Ovary (tissue), 9 donors: ENCODE results near the gene DAAM2. TPM values are rescaled to one million over a fixed set of nuclear protein-coding genes. Genes with fewer than 3 reads are reported as not detected.

ENCODE experiments used
- DNase-seq, 5 donors: peaks; one replicate each; pipeline ENCODE4 v3.0.0-alpha.2; 2019 to 2020
- H3K27ac ChIP-seq, 2 donors: fragments of 200-600 bp; one replicate each; pipeline versions ENCODE4 v1.5.1 to v1.8.0; 2019 to 2022
- H3K27me3 ChIP-seq: fragments of 200-600 bp; one replicate; pipeline ENCODE4 v1.8.0; 2022
- H3K36me3 ChIP-seq: fragments of 200-600 bp; sonication (generic); one replicate; pipeline ENCODE4 v1.5.1; 2019
- H3K4me1 ChIP-seq: one replicate; pipeline ENCODE4 v1.8.1; 2013; ENCODE audit warnings: mild to moderate bottlenecking, moderate library complexity; ENCODE audit not compliant: insufficient read depth
- H3K4me3 ChIP-seq: fragments of 200-600 bp; sonication (generic); one replicate; pipeline ENCODE4 v1.5.1; 2017
- H3K9me3 ChIP-seq, 2 donors: fragments of 200-600 bp in 1 of 2; sonication (generic) in 1 of 2; one replicate each; pipeline versions ENCODE4 v1.5.1 to v1.8.1; 2013 to 2019; ENCODE audit warnings: mild to moderate bottlenecking in 1 of 2, moderate library complexity in 1 of 2
- EP300 ChIP-seq: sonication (generic); formaldehyde crosslinking; IDR thresholded peaks from one replicate; pipeline ENCODE4 v1.6.1; 2017; ENCODE audit warnings: antibody characterized with exemption
- POLR2A ChIP-seq: fragments of 450-650 bp; IDR thresholded peaks from one replicate; pipeline ENCODE4 v1.6.1; 2017; ENCODE audit warnings: antibody characterized with exemption, mild to moderate bottlenecking, moderate library complexity
- WGBS, 3 donors: extraction: QIAGEN DNeasy Blood & Tissue Kit in 1 of 3; methylation state at CpG; one replicate each; pipeline versions ENCODE4 v1.1.5 to v1.1.7; 2013 to 2017; 5-methylcytosine and 5-hydroxymethylcytosine counted together
- intact Hi-C, 4 donors: fragments of 100-400 bp; cut with DNase I; formaldehyde crosslinking; loops; one replicate each; pipeline versions ENCODE4 v1.11.0 to v1.15.1; 2022 to 2023
- polyA plus RNA-seq, 2 donors: library from polyadenylated mRNA; stranded (reverse); fragments of 200-250 nt in 1 of 2; fragments of 350-450 nt in 1 of 2; fragmentation: Illumina TruSeq in 1 of 2; extraction: RNeasy Lipid Tissue Mini Kit (QIAGEN cat#74804) in 1 of 2; gene quantifications; one replicate each; pipeline ENCODE4 v1.2.3, GENCODE V29; 2013 to 2014
- total RNA-seq, 7 donors: library from RNA; depleted of rRNA in 2 of 7; stranded (reverse); fragments of >200 nt in 2 of 7; fragmentation: NEBNext Ultra II Directional in 3 of 7; extraction: Animal tissue kit (Norgen Biotek cat#: 25700) in 3 of 7; gene quantifications; one replicate each; pipeline versions ENCODE4 v1.1.0 to v1.2.4, GENCODE V29; 2016 to 2023
- TF ChIP-seq, protein P1 (sequence below), 3 donors: fragments of 450-650 bp in 2 of 3; fragments of 200-600 bp in 1 of 3; IDR thresholded peaks; one replicate each; pipeline versions ENCODE4 v1.5.1 to v1.8.0; 2016 to 2022; ENCODE audit warnings: antibody characterized with exemption in 3 of 3, mild to moderate bottlenecking in 1 of 3
- donor health status: DM: no; HTN: no; CAD: no; lungs with moderate emphysema.
- donor health status: DM: no; HTN: no; CAD: no.
- donor health status: Bipolar disorder and iron deficiency.
- donor health status: DM: yes; HTN: yes; CAD: no.
- donor health status: DM: no; HTN: no; CAD: no.
- donor health status: DM: yes; HTN: yes; CAD: no.

Gene DAAM2
- total and polyA plus RNA-seq, 9 donors = 8.5 to 27.8 (median 18.5) TPM

DNA sequence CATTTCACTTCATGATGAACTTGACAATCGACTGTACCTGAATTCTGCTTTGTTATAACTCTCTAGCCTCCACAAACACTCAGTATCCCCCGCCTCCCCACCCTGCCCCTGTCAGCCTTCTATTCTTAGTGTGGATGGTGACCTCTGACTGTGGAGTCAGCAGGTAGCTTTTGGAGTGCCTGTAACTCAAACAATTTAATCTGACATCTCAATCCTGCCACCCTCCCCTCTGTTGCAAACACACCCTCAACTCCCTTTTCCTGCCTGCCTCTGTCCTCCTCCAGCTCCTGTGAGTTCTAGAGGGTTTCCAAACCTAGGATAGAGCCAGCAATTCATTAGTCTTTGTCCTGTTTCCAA is 20.3 kb downstream of the DAAM2 start:
- no peak overlapping the region for H3K4me3 ChIP-seq
- intact Hi-C loops = loop anchor here in 1 of 4 donors (10.0 kb wide), 1 partner anchor 72 kb away; no protein-coding TSS in a partner anchor
- no peaks in the 10 kb centered on the region for H3K9me3 ChIP-seq
- H3K27me3 ChIP-seq = no peaks in the 10 kb centered on the region
- WGBS, 3 donors = 79 to 82% (median 80%) methylated on average over 2 of the region's 2 CpGs
- no peak for TF ChIP-seq POLR2A
- TF ChIP-seq, protein P1, sequence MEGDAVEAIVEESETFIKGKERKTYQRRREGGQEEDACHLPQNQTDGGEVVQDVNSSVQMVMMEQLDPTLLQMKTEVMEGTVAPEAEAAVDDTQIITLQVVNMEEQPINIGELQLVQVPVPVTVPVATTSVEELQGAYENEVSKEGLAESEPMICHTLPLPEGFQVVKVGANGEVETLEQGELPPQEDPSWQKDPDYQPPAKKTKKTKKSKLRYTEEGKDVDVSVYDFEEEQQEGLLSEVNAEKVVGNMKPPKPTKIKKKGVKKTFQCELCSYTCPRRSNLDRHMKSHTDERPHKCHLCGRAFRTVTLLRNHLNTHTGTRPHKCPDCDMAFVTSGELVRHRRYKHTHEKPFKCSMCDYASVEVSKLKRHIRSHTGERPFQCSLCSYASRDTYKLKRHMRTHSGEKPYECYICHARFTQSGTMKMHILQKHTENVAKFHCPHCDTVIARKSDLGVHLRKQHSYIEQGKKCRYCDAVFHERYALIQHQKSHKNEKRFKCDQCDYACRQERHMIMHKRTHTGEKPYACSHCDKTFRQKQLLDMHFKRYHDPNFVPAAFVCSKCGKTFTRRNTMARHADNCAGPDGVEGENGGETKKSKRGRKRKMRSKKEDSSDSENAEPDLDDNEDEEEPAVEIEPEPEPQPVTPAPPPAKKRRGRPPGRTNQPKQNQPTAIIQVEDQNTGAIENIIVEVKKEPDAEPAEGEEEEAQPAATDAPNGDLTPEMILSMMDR (IDR thresholded peaks at IDR 0.05) = no peak
- TF ChIP-seq EP300 = no peak
- H3K4me1 ChIP-seq = peaks cover 21% of the 10 kb centered on the region
- DNase-seq = no peak
- H3K36me3 ChIP-seq = no peaks in the 10 kb centered on the region
- H3K27ac ChIP-seq = no peak overlapping the region

DNA sequence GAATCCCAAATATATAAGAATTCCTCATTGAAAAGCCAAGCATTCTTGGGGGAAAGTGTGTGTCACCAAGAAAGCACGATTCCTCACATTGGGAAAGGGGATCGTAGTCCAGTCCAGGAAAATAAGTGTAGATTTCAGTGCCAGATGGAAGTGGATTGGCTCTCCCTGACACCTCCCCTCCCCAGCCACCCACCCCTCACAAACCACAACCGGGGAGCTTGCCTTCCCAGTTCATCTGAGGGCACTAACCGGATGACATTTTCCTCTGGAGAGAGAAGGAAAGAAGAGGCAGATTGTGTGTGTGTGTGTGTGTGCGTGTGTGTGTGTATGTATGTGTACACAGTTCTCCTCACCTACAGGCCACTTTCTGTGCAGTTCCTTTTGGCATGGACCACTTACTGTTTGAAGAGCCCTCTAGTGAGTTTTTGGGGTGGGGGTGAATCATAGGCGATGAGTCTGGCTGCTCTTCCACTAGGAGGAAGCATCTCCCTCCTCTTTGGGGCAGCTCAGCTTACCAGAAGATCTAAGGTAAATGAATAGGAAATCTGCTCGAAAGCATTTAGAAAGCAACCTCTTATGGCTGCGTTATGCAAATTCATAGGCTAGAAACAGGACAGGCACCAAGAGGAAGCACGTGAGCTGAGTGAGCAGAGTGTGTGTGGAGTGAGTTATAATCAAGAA is 20.8 kb downstream of the DAAM2 start:
- intact Hi-C loops = loop anchor here in 1 of 4 donors (10.0 kb wide), 1 partner anchor 72 kb away; no protein-coding TSS in a partner anchor
- H3K4me3 ChIP-seq = no peak overlapping the region
- H3K36me3 ChIP-seq = no peaks in the 10 kb centered on the region
- H3K4me1 ChIP-seq = peaks cover 21% of the 10 kb centered on the region
- H3K27ac ChIP-seq = no peak overlapping the region
- no peaks in the 10 kb centered on the region for H3K9me3 ChIP-seq
- WGBS, 3 donors = 18% methylated on average over 9 of the region's 9 CpGs
- H3K27me3 ChIP-seq = no peaks in the 10 kb centered on the region
- DNase-seq = no peak
- TF ChIP-seq, protein P1 (IDR thresholded peaks at IDR 0.05) = no peak
- TF ChIP-seq POLR2A (no peak), EP300 (no peak)

DNA sequence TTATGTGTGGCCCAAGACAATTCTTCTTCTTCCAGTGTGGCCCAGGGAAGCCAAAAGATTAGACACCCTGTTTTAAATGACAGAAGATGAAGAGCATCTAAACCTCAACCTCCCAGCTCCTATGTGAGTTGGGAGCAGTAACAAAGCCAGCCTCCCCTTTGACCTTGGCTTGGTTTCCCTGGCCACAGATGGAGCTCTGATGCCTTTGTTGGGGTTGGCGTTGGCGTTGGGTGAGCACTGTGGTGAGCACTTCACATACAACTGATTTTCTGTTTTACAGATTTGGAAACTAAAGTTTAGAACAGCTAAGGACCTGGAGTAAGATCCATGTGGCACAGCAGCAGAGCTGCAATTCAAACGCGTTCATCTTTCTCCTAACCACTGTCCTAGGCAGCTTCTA is 22.1 kb downstream of the DAAM2 start:
- Histone ChIP-seq H3K36me3 (no peaks in the 10 kb centered on the region), H3K4me3 (no peak overlapping the region), H3K4me1 (peaks cover 19% of the 10 kb centered on the region), H3K27ac (no peak overlapping the region), H3K27me3 (no peaks in the 10 kb centered on the region), H3K9me3 (no peaks in the 10 kb centered on the region)
- no peak for DNase-seq
- intact Hi-C loops = loop anchor here in 1 of 4 donors (10.0 kb wide), 1 partner anchor 71 kb away; no protein-coding TSS in a partner anchor
- TF ChIP-seq, protein P1 (IDR thresholded peaks at IDR 0.05) = no peak
- TF ChIP-seq POLR2A (no peak), EP300 (no peak)
- 93 to 100% (median 96%) methylated on average over 4 of the region's 4 CpGs for WGBS, 3 donors

DNA sequence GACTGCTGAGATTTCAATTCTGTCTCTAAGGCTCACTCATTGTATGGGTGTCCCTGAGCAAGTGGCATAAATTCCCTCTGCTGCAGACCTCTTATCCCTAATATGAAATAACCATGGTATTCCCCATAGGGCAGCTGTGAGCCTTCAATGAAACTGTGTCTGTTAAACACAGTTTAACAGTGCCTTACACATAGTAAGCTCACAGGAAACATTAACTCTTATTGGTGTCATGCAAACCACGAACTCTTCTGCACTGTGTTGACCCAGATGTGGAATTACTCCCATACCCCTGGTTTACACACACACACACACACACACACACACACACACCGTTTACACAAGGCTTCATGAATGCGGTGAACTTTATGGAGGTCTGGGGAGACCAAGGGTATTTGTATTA is 23.2 kb downstream of the DAAM2 start:
- no peaks in the 10 kb centered on the region for H3K9me3 ChIP-seq
- no peak overlapping the region for H3K4me3 ChIP-seq
- H3K4me1 ChIP-seq = peaks cover 19% of the 10 kb centered on the region
- H3K36me3 ChIP-seq = no peaks in the 10 kb centered on the region
- no peaks in the 10 kb centered on the region for H3K27me3 ChIP-seq
- intact Hi-C loops = loop anchor here in 1 of 4 donors (10.0 kb wide), 1 partner anchor 69 kb away; no protein-coding TSS in a partner anchor
- no peak overlapping the region for H3K27ac ChIP-seq
- WGBS, 3 donors = 96 to 100% (median 97%) methylated on average over 3 of the region's 3 CpGs
- TF ChIP-seq EP300 (no peak), POLR2A (no peak)
- TF ChIP-seq, protein P1 (IDR thresholded peaks at IDR 0.05) = no peak
- DNase-seq = no peak
